DMS153 treated with DMSO at 0.1 percent for 48 hours (cell line): Measurements from ENCODE around the gene HRG.
"Not testable (repeated sequence)": the region's sequence is repeated elsewhere in the genome, so short reads cannot be mapped to it uniquely, and the experiment has no call there.

ENCODE experiments used
- DNase-seq: peaks from one replicate; lab custom pipeline; 2025; ENCODE audit not compliant: unreplicated experiment; lab: John Stamatoyannopoulos, UW

The HRG gene

DNA sequence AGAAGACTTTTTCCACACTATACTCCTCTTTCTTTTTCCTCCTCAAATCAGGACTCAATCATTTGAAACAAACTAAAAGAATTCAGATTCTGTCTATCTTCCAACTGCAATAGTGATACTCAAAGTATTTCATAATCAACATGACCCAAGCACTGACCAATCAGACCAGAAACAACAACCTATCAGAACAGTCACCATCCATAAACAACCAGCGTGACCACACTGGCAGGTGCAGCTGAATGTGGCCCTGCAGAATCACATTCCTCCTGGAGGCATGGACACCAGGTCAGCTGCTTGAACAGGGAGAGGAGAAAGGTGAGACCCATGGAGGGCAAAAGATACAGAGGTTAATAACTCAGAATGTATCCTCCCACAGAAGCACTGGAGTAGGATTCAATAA lies 13.3 kb downstream of the HRG start:
- no peak for DNase-seq

DNA sequence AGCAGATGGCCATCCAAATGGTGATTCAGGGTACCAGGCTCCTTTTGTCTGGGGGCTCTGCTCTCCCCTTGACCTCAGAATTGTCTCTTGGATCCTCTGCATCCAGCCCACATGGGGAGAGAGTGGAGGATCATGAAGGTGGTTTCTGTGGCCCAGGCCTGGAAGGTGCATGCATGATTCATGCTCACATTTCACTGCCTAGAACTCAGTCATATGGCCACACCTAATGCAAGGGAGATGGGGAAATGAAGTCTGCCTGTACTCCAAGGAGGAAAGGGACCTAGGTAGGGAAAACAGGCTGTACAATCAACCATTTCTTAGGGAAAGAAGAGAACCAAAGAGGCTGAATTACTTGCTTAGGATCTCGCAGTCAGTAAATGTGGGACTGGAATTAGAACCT lies 15.1 kb downstream of the HRG start:
- no peak for DNase-seq

DNA sequence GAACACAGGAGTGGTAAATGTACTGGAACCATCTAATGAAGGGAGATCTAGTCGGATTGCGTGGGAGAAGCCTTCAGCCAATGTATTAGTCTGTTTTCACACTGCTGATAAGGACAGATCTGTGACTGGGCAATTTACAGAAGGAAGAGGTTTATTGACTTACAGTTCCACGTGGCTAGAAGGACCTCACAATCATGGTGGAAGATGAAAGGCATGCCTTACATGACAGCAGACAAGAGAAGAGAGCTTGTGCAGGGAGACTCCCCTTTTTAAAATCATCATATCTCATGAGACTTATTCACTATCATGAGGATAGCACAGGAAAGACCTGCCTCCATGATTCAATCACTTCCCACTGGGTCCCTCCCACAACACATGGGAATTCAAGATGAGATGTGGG lies 17.0 kb downstream of the HRG start:
- no peak for DNase-seq

DNA sequence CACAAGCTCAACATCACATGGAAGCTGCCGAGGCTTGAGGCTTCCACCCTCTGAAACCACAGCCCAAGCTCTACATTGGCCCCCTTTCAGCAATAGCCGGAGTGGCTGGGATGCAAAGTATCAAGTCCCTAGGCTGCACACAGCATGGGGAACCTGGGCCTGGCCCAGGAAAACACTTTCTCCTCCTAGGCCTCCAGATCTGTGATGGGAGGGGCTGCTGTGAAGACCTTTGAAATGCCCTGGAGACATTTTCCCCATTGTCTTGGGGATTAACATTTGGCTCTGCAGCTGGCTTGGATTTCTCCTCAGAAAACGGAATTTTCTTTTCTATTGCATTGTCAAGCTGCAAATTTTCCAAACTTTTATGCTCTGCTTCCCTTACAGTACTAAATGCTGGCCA lies 18.2 kb downstream of the HRG start:
- no peak for DNase-seq

DNA sequence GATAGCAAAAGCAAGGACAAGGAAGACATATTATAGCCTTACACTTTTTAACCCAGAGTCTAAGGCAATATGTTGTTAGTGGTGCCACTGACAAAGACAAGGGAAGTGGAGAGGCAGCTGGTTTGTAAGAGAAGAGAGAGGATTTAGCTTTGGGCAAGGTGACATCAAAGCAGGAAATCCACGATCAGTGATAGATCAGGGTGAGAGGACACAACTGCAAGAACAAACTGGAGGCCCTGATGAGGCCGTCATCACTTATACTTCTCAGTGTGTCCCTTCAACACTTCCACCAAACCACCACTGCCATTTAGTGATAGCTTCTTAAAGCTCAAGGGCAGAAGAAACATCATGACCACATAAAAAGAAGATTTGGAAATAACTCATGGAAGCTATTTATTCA lies 20.7 kb downstream of the HRG start:
- DNase-seq: not testable (repeated sequence)

DNA sequence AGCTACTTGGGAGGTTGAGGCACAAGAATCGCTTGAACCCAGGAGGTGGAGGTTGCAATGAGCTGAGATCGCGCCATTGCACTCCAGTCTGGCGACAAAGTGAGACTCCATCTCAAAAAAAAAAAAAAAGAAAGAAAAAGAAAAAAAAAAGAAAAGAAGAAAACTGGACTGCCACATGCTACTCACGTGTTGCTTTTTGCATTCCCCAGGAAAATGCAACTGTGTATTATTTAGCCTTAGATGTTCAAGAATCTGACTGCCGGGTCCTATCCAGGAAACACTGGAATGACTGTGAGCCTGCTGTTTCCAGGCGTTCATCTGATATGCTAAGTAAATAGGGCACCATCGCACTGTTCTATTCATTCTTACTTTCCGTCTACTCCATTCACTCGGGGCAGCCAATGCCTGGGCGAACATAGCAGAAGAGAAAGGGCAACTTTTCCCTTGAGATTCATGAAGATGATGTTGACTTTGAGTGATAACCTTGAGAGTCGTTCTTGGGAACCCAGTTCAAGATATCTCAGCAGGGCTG lies 21.4 kb downstream of the HRG start:
- DNase-seq: no peak

DNA sequence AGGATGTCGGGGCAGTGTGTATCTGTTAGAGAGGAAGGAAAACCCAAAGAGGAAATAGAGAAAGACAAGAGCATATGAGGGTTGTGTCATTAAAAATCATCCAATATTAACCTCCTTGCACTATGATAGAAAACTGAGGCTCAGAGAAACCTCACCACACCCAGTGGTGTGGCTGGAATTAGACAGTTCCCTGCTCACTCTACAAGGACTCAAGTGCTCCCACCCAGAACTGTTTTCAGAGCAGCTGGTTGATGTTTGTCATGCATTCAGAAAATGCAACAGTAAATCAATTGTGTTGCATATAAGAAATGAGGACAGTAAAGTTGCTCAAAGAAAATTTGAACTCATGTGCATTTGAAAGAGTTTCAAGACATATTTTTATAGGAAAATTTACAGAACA lies 24.5 kb downstream of the HRG start:
- not testable (repeated sequence) for DNase-seq

DNA sequence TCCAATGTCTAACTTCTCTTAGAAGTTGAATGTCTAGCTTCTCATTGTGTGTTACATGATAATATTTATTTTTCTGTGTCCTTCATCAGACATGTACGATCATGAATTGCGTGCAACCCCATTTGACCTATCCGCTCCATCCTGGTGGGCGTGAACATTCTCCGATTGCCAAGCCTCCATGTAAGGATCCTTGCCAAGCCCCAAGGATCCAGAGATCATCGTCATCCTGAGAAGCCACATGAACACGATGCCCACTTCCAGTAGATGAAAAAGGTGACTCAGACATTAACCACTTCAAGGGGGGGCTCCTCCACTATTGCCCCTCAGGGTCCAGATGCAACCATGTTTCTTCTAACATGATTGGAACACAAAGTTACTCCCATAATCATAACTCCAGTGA lies 25.9 kb downstream of the HRG start:
- DNase-seq: no peak

DNA sequence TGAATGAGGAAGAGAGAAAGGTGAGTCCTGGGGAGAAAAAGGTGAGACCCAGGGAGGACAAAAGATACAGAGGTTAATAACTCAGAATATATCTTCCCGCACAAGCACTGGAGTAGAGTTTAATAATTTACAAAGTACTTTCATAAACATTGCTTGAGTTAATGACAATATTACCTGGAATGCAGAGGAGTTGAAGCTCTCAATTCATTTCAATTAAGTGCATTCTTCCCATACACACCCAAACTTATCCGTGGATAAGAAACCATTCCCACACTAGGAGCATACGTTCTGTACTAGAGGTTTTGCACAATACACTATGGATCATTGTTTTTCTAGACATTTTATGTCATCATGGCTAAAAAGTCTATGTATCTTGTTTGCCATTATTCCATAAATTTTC lies 28.0 kb downstream of the HRG start:
- DNase-seq: no peak

DNA sequence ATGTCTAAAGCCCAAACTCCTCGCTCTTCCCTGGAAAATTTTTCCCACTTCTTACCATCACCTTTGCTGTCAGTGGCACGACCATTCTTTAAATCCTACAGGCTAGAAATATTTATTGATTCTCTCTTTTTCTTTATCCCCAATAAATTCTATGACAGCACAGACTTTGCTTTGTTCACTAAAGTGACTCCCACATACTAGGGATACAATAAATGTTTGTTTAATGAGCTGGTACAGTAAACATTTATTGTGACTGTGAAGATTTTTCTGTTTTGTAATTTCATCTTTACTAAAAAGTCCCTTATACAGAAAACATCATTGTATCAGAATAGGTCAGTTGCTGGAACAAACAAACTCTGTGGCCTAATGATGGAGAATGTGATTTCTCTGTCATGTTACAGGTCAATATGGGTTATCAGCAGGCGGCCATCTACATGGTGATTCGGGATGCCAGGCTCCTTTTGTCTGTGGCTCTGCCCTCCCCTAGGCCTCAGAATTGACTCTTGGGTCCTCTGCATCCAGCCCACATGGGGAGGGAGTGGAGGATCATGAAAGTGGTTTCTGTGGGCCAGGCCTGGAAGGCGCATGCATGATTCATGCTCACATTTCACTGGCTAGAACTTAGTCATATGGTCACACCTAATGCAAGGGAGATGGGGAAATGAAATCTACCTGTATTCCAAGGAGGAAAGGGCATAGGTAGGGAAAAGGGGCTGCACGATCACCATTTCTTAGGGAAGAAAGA lies 28.6 kb downstream of the HRG start:
- no peak for DNase-seq

DNA sequence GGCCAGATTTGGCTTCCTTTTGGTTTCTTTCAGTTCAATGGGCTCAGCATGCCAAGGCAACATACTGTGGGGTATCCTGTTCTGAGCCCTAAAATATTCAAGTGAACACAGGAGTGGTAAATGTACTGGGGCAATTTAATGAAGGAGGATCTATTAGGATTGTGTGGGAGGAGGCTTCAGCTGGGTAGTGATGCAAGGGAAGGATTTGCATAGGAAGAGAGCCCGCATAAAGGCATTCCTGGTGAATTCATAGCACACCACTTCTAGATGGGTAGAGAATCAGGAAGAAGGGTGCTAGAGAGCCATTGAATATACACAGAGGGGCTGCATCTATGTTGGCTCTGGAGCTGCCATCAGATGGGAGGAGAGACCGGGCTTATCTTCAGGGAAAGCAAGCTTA lies 30.7 kb downstream of the HRG start:
- DNase-seq: no peak

DNA sequence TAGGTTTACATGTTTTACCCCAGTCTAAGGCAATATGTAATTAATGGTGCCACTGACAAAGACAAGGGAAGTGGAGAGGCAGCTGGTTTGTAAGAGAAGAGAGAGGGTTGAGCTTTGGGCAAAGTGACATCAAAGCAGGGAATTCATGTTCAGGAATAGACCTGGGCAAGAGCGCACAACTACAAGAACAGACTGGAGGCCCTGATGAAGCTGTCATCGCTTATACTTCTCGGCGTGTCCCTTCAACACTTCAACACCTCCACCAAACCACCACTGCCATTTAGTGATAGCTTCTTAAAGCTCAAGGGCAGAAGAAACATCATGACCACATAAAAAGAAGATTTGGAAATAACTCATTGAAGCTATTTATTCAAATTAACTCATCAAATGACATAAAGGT lies 31.7 kb downstream of the HRG start:
- no peak for DNase-seq

DNA sequence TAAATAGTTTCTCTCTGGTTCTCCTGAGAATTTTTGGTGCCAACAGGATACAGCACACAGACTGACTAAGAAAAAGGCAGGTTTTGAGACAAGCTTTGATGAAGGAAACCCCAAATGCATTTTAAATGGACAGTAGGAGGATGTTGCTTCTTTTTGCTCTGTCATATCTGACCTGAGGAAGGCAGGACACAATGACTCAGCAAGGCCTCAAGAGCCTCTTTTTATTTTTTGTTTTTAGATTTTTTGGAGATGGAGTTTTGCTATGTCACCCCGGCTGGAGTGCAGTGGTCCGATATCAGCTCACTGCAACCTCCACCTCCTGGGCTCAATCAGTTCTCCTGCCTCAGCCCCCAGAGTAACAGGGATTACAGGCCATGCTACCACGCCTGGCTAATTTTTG lies 34.5 kb downstream of the HRG start:
- DNase-seq: no peak

DNA sequence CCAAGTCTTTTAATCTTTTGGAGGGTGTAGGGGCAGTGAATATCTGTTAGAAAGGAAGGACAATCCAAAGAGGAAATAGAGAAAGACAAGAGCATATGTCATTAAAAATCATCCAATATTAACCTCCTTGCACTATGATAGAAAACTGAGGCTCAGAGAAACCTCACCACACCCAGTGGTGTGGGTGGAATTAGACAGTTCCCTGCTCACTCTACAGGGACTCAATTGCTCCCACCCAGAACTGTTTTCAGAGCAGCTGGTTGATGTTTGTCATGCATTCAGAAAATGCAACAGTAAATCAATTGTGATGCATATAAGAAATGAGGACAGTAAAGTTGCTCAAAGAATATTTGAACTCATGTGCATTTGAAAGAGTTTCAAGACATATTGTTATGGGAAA lies 36.6 kb downstream of the HRG start:
- DNase-seq: not testable (repeated sequence)

DNA sequence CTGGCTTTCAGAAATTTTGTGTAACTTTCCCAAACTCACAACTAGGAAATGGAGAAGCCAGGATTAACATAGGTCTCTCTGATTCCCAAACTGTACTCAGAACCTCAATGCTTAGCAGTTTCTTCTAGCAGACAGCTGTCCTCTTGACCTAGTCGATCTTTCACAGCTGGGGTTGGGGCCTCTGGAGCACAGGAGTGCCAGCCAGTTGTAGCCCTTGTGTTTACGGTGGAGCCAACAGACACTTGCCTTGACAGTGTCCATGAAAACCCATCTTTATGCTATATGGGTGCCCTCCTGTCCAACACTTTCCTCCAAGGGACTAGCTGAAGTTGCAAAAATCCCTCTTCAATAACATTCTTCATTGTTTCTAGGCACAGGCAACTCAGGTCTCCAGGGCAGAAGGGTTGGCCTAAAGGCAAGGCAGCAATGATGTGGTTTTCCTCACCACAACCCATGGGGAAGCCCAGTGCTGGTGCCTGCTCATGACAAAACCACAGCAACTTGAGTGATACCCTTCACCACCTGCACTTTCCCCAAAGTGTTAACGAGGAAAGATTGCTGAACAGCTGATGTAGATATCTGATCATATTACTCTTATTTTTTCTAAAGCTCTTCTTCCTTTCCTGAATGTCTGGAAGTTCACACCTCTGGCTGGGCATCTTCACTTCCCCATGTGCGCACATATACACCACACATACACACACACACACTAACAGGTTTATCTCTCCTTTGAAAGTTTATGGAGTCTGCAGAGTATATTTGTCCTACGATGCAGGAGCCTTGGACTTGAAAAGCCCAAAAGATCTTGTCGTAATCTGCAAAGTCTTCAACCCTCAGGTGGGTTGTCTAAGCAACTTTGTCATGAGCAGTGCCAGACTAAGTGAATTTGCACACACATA lies 40.3 kb downstream of the HRG start:
- DNase-seq: no peak

DNA sequence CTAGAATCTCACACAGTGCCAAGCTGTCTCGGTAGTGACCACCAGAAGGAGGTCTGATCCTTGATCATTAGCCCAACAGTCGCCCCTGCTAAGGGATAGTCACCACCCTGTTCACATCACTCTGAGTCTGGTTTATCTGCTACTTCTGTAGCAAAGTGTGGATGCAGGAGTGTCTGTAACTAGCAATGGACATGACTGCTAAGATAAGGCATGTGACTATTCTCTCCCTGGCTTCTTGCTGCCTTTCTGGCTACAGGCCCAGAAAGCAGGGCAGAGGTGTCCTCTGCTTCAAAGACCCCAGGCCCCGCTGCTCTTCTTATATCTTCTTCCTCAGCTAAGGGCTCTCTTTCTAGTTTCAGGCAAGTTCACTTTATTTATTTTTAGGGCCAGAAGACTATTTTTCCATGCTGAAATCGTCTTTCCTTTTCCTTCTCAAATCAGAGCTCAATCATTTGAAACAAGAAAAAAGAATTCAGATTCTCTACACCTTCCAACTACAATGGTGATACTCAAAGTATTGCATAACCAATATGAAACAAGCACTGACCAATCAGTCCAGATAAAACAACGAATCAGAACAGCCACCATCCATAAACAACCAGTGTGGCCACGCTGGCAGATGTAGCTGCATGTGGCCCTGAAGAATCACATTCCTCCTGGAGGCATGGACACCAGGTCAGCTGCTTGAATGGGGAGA lies 43.3 kb downstream of the HRG start:
- no peak for DNase-seq

DNA sequence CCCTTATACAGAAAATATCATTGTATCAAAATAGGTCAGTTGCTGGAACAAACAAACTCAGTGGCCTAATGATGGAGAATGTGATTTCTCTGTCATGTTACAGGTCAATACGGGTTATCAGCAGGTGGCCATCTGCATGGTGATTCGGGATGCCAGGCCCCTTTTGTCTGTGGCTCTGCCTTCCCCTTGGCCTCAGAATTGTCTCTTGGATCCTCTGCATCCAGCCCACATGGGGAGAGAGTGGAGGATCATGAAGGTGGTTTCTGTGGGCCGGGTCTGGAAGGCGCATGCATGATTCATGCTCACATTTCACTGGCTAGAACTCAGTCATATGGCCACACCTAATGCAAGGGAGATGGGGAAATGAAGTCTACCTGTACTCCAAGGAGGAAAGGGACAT lies 44.9 kb downstream of the HRG start:
- not testable (repeated sequence) for DNase-seq

DNA sequence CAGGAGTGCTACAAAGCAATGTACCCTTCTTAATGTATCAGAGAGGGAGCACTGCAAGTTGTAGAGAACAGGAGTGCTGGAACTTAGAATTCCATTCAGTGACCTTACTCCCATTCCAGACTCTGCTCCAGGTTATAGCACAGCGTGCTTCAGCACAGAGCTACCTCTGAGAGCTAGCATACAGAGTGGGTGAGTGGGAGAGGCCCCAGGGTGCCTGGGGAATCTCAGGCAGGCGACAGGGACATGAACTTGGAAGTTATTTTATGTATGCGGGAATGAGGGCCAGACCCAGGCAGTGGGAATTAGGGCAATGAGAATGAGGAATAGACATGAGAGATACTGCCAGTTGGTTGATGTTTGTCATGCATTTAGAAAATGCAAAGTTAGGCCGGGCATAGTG lies 47.7 kb downstream of the HRG start:
- DNase-seq: no peak

DNA sequence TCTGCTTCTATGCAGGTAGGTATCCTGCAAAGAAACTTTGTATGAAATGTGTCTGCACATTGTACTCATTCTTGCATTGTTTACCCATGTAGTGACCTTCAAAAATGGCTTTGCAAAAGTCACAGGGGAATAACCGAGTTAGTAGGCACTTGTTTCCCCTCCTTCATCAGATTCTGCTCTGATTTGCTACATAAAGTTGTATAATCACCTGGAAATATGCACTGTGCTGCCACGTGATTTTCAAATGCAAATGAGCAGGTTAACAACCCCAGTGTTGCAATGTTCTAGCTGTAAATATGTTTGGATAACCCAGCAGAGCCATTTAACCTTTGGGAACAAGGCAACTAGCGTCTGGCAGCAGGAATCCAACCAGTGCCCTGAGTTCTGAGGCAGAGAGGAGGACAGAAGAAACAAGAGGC lies 51.2 kb downstream of the HRG start, which contains the start of gene KNG1:
Gene KNG1, plus strand, starts transcription at position 321 of the 419 bp plus-strand sequence. CDS start 184 bp downstream, outside the sequence.
- DNase-seq: no peak

DNA sequence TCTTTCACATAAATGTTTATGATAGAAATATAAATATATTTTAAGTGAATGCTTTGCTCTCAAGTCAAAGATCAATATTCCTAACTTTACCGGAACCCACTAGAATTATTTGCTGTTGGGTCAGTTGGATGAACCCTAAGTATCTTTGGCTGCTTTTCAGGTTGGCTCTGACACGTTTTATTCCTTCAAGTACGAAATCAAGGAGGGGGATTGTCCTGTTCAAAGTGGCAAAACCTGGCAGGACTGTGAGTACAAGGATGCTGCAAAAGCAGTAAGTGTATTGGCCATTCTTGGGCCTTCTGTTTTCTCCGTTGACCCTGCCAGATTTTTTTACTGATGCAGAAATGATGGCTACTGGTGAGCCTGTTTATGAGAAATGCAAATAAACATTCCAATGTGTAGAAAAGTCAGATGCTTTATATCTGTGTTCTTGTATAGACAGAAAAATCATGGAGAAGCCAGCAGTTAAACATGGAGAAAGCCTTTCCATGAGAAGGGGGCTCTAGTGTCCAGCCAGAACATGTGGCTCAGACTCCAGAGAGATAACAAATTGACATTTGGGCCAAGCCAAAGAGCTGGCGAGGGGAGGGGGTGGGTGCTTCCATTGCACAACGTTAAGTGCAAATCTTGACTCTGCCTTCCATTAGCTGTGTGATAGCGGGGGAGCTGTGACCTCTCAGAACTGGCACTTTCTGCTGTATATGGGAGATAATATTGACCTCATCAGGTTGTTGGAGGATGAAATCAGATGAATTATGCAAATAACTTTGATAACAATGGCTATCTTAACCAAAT lies 54.3 kb downstream of the HRG start:
- no peak for DNase-seq

DNA sequence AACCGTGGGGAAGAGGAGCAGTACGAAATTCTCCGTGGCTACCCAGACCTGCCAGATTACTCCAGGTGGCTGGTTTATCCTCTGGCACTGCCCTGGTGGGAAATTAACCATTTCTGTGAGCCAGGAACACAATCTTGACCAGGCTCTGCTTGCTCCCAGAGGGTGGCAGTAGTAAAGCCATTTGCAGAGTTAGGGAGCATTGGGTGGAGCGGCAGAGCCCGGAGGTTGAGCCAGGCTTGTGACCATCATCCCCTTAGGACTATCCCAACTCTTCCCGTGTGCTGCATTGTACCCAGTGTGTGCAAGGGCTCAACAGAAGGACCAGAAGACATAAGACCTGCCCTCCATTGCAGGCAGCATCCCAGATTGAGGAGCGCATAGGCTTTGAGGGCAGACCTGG lies 56.6 kb downstream of the HRG start:
- DNase-seq: no peak
